HG02870 (cell line): ENCODE data around the gene RBM20.
"Not testable (repeated sequence)": the region's sequence is repeated elsewhere in the genome, so short reads cannot be mapped to it uniquely, and the experiment has no call there.

Source experiments
- ATAC-seq: cut with Tn5 transposase; IDR thresholded peaks from one replicate; pipeline ENCODE4 v1.9.1; 2021; ENCODE audit warnings: mild to moderate bottlenecking, moderate library complexity; ENCODE audit not compliant: unreplicated experiment

Gene RBM20

GRCh38 chr10:110727785-110728184, 83.6 kb downstream of the RBM20 start:
- ATAC-seq = not testable (repeated sequence)

GRCh38 chr10:110730345-110731050, 86.4 kb downstream of the RBM20 start:
- no peak for ATAC-seq

- no peak for ATAC-seq
Measured at GRCh38 chr10:110733218-110733952, 89.2 kb downstream of the RBM20 start.

- no peak for ATAC-seq
Measured at GRCh38 chr10:110735620-110736027, 91.5 kb downstream of the RBM20 start.

- no peak for ATAC-seq
Measured at GRCh38 chr10:110737886-110738634, 93.9 kb downstream of the RBM20 start.

GRCh38 chr10:110739811-110740271, 95.7 kb downstream of the RBM20 start:
- no peak for ATAC-seq

- ATAC-seq = no peak
Measured at GRCh38 chr10:110742801-110743200, 98.7 kb downstream of the RBM20 start.

GRCh38 chr10:110744782-110745181, 100.6 kb downstream of the RBM20 start:
- ATAC-seq = no peak

GRCh38 chr10:110746254-110746826, 102.2 kb downstream of the RBM20 start:
- ATAC-seq = no peak

- ATAC-seq = no peak
Measured at GRCh38 chr10:110746969-110747608, 103.0 kb downstream of the RBM20 start.

GRCh38 chr10:110747609-110748464, 103.7 kb downstream of the RBM20 start:
- no peak for ATAC-seq

GRCh38 chr10:110748970-110749369, 104.8 kb downstream of the RBM20 start:
- ATAC-seq = no peak

GRCh38 chr10:110750931-110751330, 106.8 kb downstream of the RBM20 start:
- no peak for ATAC-seq

GRCh38 chr10:110751850-110752249, 107.7 kb downstream of the RBM20 start:
- no peak for ATAC-seq

- ATAC-seq = no peak
Measured at GRCh38 chr10:110753462-110753861, 109.3 kb downstream of the RBM20 start.

- ATAC-seq = no peak
Measured at GRCh38 chr10:110754375-110755105, 110.4 kb downstream of the RBM20 start.

- no peak for ATAC-seq
Measured at GRCh38 chr10:110755781-110756180, 111.6 kb downstream of the RBM20 start.

- no peak for ATAC-seq
Measured at GRCh38 chr10:110756876-110757275, 112.7 kb downstream of the RBM20 start.

GRCh38 chr10:110757586-110757985, 113.5 kb downstream of the RBM20 start:
- no peak for ATAC-seq
